Measurements from ENCODE around the gene ZRANB1.

Gene ZRANB1

DNA sequence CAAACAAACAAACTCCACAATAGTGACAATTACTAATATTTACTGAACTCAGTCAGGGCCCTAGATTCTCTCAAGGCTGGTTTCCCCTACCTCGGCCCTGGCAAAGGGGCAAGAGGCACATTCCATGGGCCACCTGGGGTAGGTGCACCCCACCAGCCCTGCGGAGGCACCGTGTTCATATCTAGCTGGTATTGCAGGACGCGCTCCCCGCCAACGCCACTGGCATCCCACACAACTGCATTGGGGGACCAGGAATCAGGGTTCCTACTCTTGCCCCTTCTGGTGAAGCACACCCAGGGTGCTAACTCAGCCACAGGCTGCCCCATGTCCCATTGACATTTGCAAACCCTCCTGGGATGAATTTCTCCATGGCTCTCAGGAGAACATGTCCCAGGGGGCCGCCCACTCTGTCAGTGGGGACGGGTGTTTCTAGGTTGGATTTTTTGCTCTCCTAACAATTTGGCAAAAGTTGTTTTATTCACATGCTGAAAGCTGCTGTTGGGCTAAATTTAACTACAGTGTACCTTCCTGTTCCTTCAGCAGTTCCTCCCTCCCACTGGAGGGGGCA is 76.7 kb downstream of the ZRANB1 start:
- DNase-seq (ENCODE audit: low read depth in 2 of 2): no peak

DNA sequence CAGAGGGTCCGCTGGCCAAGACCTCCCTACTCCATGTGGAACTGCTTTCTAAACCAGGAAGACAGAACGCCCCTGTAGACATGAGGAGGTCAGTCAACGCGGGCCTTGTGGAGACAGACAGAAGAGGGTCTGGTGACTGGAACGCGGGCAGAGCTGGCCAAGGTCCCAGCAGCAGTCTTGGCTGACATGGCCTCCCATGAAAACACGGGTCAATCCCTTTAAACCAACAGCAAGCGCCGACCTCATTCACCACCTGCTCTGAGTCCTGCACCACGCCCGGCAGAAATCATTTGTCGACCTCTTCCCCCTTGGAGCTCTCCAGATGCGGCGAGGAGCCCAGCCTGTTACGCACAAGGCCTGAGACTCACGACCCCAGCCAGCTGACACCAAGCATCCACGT is 78.5 kb downstream of the ZRANB1 start:
- no peak for DNase-seq (ENCODE audit: low read depth in 2 of 2)

DNA sequence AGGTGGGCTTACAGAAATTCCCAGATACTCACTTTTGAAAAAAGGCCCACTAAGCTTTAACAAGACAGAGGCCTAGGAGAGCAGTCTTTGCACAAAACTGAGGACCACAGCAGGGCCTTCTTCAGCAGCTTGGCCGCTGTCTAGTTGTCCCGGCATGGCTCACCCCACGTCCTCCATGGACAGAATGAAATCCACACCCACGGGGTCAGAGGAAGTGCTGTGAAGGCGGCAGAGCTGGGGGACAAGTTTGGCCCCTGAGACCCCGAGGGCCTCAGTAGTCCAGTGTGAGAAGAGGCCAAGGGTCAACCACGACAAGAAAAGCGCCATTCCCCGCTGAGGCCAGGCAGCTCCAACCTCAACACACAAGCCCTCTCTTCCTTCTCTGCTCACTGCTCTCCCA is 78.9 kb downstream of the ZRANB1 start:
- no peak for DNase-seq (ENCODE audit: low read depth in 2 of 2)

DNA sequence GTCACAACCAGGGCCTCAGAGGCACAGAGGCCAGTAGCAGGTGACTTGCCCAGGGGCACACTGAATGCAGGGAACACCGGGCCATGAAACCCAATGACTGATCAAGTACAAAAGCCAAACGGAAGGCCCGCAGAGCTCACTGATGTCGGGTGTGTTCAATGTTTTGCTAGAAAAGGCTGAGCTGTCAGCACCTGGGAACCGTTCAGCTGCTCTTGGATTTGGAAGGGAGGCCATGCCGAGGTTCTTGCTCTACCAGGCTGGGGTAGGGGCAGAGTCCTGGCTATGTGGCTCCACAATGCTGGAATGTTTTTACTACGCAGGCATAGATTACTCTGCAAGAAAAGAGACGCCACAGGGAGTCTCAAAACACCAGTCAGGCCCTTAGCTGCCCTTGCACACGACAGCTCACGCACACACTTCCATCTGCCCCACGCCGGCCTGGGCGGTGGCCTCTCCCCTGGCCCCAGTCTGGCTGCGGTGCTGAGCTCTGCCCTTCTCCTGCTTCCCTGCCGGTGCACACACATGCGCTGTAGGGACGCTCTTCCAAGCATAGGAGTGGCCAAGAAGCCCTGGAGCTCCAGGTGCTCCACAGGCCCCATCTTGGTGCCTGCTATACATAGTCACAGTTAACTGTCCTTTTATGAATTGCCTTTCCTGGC is 79.9 kb downstream of the ZRANB1 start:
- DNase-seq (ENCODE audit: low read depth in 2 of 2): no peak

DNA sequence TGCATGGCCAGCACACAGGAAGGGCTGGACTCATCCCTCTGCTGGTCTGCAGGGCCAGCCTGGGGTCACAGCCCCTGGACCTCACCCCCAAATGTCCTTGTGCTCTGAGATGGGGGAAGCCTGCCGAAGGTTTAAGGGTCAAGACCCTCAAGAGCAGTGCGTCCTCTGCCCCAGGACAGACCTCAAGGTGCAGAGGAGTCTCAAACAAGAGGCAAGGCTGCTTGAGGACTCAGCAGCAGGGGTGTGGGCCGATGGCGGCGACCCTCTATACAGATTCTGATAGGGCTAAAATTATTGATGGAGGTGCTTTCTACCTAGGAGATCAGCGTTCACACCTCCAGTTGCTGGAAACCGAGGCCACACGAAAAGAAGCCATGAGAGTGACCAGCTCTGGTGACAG is 80.7 kb downstream of the ZRANB1 start:
- no peak for DNase-seq (ENCODE audit: low read depth in 2 of 2)

DNA sequence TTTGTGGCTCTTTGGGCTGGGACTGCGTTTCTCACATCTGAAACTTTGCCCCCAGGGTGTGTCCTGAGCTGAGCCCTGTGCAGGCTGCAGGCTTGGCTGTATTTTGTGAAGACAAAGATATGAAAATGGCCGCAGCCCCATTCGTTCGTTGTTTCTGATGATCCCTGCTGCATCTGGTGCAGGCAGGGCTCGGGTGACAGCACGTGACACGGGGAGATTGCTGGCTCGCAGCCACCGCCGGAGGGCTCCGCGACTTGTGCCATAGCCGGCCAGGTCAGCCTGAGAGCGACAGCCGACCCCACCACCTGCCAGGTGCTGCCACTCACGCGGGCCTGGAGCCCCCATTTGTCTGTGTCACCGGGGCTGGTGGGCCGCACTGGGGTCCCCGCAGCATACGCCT is 81.3 kb downstream of the ZRANB1 start:
- no peak for DNase-seq (ENCODE audit: low read depth in 2 of 2)

DNA sequence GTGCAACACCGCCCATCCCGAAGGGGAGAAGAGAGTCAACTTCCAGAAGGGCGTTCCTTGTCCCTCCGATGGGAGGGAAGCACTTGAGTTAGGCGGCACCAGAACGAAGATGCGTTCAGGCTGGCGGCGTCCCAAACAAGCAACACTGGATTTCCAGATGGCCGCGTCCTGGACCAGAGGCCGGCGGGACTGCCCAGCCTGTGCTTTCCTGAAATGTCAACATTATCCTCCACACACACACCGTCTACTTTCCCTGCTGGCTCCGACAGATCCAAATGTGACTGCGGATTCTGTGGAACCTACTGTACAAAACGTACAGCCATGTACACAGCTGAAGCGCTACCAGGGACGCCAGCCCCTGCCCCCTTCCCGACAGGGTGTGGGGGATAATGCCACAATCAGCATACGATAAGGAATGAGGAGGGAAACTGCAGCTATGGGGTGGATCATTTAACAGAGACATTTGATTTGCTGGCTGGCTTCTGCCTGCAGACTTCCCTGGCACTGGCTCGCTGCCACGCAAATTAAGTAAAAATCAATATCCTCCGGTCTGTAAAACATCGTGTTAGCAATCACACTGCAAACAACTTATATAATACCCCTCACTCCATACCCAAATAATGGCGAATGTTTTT is 82.1 kb downstream of the ZRANB1 start:
- DNase-seq (ENCODE audit: low read depth in 2 of 2): no peak

DNA sequence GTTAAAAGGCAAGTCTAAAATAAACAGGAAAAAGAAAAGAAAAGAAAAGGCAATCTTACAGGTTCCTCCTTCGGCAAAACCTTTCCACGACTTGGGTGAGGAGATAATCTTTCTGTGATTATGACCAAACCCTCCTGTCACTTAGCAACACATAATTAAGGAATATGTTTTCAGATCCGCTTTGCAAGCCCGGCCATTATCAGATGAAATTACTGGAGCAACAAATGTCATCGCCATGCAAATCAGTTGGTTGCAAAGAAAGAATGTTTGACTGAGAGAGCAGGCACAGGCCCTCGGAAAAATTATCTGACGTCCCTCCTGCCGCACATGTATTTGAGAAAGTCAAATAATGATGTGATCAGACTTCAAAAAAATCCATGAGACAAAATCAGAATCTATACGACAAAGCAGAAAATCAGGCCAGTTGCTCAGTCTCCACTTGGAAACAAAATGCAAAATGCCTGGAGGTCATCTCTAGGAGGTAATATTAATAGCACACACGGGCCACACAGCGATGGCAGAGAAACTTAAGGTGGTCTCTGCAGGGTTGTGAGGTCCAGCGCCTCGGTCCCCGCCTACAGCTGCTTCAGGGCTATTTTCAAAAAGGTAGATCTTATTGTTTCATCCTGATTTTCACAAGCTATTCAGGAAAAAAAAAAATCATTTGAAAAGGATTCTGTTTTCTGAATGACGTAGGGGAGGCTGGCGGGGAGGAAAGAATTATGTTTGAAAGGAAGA is 82.7 kb downstream of the ZRANB1 start:
- DNase-seq (ENCODE audit: low read depth in 2 of 2): no peak

DNA sequence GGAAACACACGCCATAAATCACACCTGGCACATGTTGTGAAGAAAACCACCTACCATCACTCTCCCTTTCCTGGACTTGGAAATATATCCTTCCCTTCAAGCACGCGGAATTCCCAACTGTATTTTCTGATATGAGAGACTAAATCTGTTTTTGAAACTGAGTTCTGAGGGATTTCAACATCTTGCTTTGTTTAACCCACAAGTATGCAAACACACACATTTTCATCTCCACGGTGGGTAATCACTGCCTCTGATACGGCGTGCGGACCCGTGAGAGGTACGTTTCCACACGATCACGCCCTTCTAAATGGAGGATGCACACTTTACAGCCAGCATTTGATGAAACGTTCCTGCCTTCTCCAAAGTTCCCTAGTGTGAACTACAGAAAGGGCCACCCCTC is 83.4 kb downstream of the ZRANB1 start:
- DNase-seq (ENCODE audit: low read depth in 2 of 2): no peak

DNA sequence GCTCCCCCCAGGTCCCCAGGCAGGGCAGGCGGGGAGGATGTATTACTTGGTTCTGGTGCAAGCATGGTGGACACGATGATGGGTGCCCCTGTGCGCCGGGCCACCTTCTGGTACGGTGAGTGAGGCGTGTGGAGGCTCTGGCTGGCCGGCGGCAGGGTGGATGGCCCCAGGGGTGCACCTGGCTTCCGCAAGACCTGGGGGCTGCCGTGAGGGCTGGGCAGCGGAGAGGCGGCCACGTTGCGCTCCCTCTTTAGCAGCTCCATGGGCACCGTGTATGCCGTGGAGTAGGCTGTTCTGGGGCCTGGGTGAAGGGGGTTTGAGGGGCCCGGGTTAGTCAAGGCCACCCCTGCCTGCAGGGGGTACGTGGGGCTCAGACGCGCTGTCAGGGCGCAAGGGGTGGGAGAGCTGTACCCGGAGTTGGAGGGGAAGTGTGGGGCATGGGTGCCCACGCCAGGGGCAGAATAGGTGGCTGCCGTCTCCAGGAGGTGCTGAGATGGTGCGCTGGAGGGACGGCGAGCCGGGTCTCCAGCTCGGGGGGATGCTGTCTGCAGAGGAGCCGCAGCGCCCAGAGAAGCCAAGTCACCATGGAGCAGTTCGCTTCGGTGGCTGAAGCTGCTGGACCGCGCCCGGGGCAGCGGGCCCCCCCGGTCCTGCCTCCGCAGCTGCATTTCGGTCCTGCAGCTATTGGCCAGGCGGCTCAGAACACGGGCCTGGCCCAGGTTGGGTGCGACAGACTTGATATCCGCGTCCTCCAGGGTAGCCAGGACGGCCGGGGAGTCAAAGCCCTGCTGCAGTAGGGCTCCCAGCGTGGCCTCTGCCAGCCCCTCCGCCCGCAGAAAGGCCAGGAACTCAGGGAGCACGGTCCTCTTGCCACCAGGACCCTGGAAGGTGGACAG is 84.4 kb downstream of the ZRANB1 start:
- no peak for DNase-seq (ENCODE audit: low read depth in 2 of 2)

DNA sequence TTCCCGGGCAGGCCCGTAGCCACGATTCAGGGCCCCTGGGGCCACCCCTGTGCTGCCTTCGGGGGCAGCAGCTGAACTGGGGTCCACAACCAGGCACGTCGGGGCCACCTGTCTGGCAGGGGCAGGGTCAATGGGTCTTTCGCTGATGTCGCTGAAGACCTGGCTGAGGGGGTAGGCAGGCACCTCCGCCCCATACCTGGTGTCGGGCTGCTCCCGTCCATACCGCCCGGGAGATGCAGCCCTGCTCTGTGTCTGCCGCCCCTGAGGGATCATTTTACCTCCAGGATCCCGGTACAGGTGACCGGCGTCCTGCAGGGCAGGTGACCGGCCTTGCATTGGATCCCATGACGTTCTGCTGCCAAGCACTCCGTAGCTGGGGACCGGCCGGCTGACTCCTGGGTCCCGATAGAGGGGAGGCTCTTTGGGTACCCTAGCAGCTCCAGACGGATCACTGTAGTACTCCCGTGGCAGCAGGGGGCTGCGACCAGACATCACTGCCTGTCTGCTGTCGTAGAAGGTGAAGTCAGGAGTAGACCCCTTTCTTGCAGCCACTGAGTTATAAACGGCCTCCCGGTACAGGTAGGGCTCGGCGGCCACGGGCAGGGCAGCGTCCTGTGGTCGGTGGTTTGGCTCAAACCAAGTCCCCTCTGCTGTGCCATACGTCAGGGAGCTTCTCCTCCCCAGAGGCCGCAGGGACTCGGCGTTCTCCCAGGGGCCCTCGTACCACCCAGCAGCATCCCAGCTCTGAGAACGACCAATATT is 85.2 kb downstream of the ZRANB1 start:
- no peak for DNase-seq (ENCODE audit: low read depth in 2 of 2)

DNA sequence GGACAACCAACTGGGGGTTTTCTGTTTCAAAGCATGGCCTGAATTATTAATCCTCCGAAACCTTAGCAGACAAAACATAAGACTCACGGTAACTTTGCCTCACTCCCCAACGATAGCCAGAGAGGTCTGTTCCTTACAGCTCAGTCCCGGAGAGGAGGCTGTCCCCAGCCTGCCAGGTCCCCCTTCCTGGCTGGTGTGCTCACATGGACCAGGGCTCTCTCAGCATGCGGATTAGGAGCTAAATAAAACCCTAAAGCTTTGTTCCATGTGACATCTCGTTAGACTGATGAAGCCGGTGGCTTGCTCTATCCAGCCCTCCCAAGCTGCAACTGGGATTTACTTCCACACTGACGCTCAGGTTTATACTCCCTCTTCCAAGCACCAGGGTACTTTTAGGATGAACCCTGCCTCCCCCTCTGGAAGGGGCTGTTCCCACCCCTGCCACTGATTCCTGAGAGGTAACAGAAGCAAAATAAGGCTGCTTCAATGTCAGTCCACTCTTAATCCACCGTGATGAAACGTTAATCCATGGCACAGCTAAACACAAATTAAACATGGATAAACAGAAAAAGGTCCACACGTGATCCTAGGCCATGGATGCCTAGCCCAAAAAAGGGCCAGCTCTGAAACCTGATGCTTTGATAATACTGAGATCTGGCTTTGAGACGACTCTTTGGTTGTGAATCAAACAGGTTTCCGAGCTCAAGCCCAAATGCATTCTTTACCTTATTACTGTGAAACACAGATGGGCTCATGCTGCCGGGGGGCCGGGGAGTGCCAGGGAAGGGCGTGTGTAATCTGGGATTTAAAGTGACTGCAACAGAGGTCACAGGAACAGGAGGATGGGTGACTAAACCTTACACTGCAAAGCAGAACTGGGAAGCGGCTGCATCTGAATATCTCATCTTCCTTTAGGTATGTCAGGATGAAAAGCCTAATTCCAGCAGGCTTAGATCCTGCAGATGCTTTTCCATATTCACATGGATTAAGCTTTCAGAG is 86.2 kb downstream of the ZRANB1 start:
- DNase-seq (ENCODE audit: low read depth in 2 of 2): no peak

DNA sequence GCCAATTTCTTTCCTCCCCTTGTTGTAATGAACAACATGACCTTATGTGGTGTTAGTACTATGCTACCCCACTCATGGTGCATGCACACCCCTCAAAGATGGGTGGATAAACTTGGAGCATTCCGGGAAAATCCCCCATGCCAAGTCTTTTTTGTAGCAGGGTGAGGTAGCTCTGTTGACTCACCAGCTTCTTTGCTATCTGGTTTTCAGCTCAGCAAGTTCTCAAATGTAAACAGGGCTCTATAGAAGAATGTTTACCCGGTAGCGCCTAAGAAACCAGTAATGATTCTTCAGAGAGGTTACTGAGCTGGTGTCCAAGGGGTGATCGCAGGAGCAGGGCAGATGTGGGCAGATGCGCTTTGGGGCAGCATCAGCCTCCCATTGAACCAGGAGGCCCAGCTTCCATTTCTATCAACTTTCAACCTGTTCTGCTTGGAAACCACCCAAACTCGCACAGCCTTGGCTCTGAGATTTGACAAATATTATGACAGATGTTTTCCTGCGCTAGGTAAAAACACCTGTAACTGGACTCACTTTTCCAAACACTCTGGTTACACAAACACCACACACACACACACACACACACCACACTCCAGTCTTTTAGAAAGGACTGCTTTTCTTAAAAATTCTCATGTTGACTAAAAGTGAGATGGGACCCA is 87.8 kb downstream of the ZRANB1 start:
- no peak for DNase-seq (ENCODE audit: low read depth in 2 of 2)

DNA sequence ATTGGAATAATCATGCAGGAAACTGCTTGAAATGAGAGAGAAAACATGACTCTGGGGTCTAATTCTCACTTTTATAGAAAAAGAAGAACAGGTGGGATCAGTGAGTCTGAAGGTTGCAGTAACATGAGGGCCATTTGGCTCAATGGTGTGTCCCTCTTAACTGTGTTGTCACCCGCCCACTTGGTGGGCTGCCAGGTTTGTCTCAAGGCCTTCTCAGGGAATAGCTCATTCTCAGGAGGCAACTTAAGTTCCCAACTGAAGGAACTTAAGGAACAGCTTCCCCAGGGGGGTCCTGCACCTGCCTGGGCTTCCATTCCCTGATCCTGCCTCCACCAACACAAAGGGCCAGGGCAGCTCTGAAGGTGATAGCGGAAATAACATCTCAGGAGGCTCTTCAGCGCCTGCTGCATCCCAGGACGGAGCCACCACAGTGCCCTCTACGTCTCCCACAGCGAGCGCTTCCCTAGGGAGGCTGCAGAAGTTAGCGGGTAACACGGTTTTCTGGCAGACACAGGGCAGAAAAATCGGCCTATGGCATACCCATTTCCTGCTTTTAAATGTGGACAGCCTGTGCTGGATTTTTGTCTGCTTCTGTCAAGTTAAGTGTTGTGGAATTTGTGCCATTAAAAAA is 88.8 kb downstream of the ZRANB1 start:
- no peak for DNase-seq (ENCODE audit: low read depth in 2 of 2)

DNA sequence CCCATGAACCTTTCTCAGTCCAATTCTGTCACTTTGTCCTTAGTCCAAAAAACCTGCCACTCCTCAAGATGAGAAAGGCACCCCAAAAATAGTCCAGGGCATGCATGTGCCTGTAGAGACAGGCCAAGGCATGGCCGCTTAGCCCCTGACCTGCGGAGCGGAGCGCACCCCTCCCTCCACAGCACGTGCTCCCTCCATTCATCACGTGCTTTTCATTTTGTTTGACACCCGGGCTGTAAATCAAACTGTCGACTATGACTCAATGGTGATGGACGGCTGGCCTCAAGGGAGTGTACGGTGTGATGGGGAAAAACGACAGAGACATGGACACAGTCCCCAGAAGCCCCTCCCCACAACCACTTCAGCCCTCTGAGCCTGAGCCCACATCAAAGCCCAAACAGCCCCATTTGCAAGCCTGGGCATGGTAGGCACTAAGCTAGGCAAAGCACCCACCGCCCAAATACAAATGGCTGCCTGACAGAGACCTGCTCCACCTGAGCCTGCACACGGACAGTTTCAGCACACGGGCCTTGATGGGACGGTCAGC is 90.6 kb downstream of the ZRANB1 start:
- no peak for DNase-seq (ENCODE audit: low read depth in 2 of 2)

DNA sequence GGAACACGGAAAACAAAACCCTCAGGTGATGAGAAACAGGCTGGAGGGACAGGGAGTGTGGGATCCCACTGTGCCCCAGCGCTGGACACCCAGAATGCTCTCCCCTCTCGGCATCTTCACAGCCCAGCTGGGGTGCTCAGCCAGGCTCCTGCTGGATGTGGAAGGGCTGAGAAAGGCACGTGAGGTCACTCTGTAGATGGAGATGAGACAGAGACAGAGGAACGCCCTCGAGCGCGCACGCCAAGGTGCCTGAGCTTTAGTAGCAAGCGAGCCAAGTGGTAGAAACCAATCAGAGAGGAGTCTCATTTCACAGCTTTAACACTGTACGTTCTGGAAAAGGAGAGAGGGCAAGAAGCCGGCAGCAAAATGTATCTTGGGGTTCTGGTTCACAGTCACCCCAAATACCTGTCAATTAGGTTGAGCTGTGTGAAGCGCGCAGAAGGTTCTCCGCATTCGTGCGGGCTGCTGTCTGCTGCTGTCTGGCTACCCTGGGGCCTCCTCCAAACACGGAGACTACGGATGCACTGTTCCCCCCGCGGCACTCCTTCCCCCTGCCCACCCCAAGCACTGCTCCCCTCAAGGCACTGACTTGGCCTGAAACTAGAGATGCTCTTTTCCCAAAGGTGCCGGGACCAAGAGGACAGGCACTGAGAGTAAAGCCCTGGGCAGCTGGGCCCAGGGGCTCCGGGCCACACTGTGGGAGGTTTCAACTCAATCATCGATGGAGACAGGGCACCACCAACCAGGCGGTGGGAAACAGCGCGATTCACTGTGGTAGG is 91.4 kb downstream of the ZRANB1 start:
- no peak for DNase-seq (ENCODE audit: low read depth in 2 of 2)

DNA sequence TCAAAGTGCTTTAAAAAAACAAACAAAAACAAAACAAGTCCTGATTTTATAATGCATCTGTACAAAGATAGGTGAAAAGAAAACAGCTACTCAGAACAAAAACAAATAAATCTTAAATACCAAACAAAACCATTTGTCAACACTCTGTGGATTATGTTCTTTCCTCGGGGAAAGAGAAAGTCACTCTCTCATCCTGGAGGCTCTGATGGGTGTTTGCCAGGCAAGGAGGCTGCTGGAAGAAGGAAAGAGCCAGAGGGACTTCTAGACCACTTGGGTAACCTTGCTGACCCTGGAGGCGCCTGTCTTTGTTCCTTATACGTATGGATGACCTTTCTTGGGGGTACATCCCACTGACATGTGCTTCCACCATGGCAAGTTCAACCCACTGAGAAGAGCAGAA is 92.8 kb downstream of the ZRANB1 start:
- no peak for DNase-seq (ENCODE audit: low read depth in 2 of 2)

DNA sequence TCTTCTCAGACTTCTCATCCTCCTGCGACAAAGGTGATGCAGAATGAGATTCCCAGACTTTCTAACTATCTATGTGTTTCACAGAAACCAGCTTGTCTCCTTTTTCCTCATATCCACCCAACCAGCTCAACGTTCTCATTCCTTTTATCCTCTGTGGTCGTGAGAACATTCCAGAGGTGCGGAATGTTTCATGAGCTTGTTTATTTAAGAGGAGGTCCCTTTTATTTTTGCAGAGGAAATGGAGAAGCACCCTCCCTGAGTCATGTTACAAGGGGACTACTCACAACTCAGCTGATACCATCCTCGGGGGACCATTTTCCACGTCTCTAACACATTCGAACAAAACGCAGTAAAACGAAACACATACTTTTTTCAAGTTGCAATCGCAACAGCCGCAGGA is 93.2 kb downstream of the ZRANB1 start:
- no peak for DNase-seq (ENCODE audit: low read depth in 2 of 2)

All from stimulated activated CD4-positive, alpha-beta T cell treated with anti-CD3 and anti-CD28 coated beads, Interleukin-12 subunit alpha, Interleukin-12 subunit beta, amount 100 ng/mL, for 24 hours (primary cell).